SK-N-MC (cell line): Measurements from ENCODE around the gene KCNMA1.

Experiments used
- FOXP2 ChIP-seq: optimal IDR thresholded peaks from 2 replicates; pipeline ENCODE3; 2011; ENCODE audit warnings: mild to moderate bottlenecking, moderate library complexity; ENCODE audit not compliant: insufficient read depth; ENCODE audit errors: extremely low read length, control extremely low read depth
- POLR2AphosphoS5 ChIP-seq: IDR thresholded peaks from 2 replicates; pipeline ENCODE4 v1.6.1; 2012; ENCODE audit warnings: mild to moderate bottlenecking, low read depth, low read length, borderline replicate concordance

DNA sequence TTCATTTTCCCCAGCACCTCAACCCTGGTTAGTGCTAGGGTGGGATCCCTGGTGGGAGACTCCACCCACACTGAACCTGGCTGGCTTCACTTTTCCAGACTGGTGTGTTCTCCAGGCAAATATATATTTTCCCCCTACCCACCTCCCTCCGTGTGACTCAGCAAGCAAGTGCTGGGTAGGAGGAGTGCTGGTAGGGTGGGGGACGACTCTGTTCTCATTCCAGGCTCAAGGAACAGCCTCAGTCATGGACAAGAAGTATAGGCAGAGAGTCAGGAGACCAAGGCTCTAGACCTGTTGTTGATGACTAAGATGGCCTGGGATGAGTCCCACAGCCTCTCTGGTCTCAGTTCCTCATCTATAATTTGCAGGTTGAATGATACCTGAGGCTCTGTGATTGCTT is 328.1 kb downstream of the KCNMA1 start:
- no peak for TF ChIP-seq POLR2AphosphoS5
- TF ChIP-seq FOXP2, result no peak
